PC-3 (cell line): ENCODE data around the gene ADK. TPM values are rescaled to one million over a fixed set of nuclear protein-coding genes. Genes with fewer than 3 reads are reported as not detected.

Experiments
- ATAC-seq: fragments of 200-7000 bp; cut with Tn5 transposase; 2 replicates; pipeline ENCODE4 v1.9.1; 2020; ENCODE audit warnings: mild to moderate bottlenecking, moderate library complexity
- BruUV-seq: library from RNA; stranded (reverse); fragments of 400-500 nt; replicated peaks from 2 replicates; lab custom pipeline; 2021; lab: Mats Ljungman, UMichigan
- CTCF ChIA-PET: fragments of 300-600 bp; sonication (Branson Sonifier 250); formaldehyde crosslinking; loops from one replicate; lab custom pipeline; 2022; ENCODE audit warnings: antibody characterized with exemption; lab: Charles Lee
- POLR2A ChIA-PET: fragments of 300-600 bp; sonication (Branson Sonifier 250); formaldehyde crosslinking; loops from one replicate; lab custom pipeline; 2022; ENCODE audit warnings: antibody characterized with exemption; ENCODE audit not compliant: unreplicated experiment; lab: Charles Lee
- DNase-seq: peaks from one replicate; pipeline ENCODE4 v3.0.0-alpha.2; 2015
- H2AFZ ChIP-seq: fragments of 300-600 bp; sonication (generic); 2 replicates; pipeline ENCODE4 v1.6.0; 2016; ENCODE audit warnings: antibody characterized with exemption, low read length
- H3F3A ChIP-seq: fragments of 300-600 bp; sonication (generic); one replicate; pipeline ENCODE4 v1.6.0; 2017; ENCODE audit warnings: antibody characterized with exemption, low read length, control low read depth, mild to moderate bottlenecking; ENCODE audit not compliant: unreplicated experiment
- H3K27ac ChIP-seq: fragments of 300-600 bp; sonication (generic); 2 replicates; pipeline ENCODE4 v1.5.1; 2016; ENCODE audit warnings: mild to moderate bottlenecking, low read length
- H3K27me3 ChIP-seq: fragments of 300-600 bp; sonication (generic); 2 replicates; pipeline ENCODE4 v1.6.1; 2016; ENCODE audit warnings: low read length, mixed read lengths
- H3K36me3 ChIP-seq: fragments of 300-600 bp; sonication (generic); 2 replicates; pipeline ENCODE4 v1.6.1; 2016; ENCODE audit warnings: low read depth, mixed run types, low read length, mixed read lengths
- H3K4me1 ChIP-seq: fragments of 300-600 bp; sonication (generic); 2 replicates; pipeline ENCODE4 v1.5.1; 2016; ENCODE audit warnings: low read length; ENCODE audit not compliant: insufficient read depth
- H3K4me2 ChIP-seq: fragments of 300-600 bp; sonication (generic); 2 replicates; pipeline ENCODE4 v1.6.0; 2016; ENCODE audit warnings: low read length
- H3K4me3 ChIP-seq: fragments of 300-600 bp; sonication (generic); 2 replicates; pipeline ENCODE4 v1.5.1; 2016; ENCODE audit warnings: mild to moderate bottlenecking, low read length, mixed read lengths
- H3K79me2 ChIP-seq: fragments of 300-600 bp; sonication (generic); 2 replicates; pipeline ENCODE4 v1.6.1; 2017; ENCODE audit warnings: low read length, mixed read lengths
- H3K9ac ChIP-seq: fragments of 300-600 bp; sonication (generic); 2 replicates; pipeline ENCODE4 v1.6.0; 2016; ENCODE audit warnings: mild to moderate bottlenecking, low read length
- H3K9me2 ChIP-seq: fragments of 300-600 bp; sonication (generic); replicated peaks from 2 replicates; pipeline ENCODE4 v1.6.1; 2016; ENCODE audit warnings: mixed run types, low read length, mixed read lengths
- H3K9me3 ChIP-seq: fragments of 300-600 bp; sonication (generic); 2 replicates; pipeline ENCODE4 v1.6.1; 2016; ENCODE audit warnings: low read length, mixed read lengths
- H4K20me1 ChIP-seq: fragments of 300-600 bp; sonication (generic); 2 replicates; pipeline ENCODE4 v1.6.1; 2016; ENCODE audit warnings: low read length, mixed read lengths
- EZH2 ChIP-seq: fragments of 300-600 bp; sonication (generic); IDR thresholded peaks from one replicate; pipeline ENCODE4 v1.6.1; 2017; ENCODE audit warnings: antibody characterized with exemption, mild to moderate bottlenecking, low read length; ENCODE audit not compliant: unreplicated experiment
- EZH2phosphoT487 ChIP-seq: fragments of 300-600 bp; sonication (generic); IDR thresholded peaks from 2 replicates; pipeline ENCODE4 v1.6.1; 2018; ENCODE audit warnings: mild to moderate bottlenecking, antibody characterized with exemption, low read length, borderline replicate concordance
- intact Hi-C: fragments of 100-400 bp; cut with micrococcal nuclease; formaldehyde crosslinking; loops from 2 replicates; pipeline ENCODE4 v1.9.0; 2023
- total RNA-seq: library from RNA; depleted of rRNA; stranded (reverse); fragments of >200 nt; gene quantifications from 2 replicates; pipeline ENCODE4 v1.2.3, GENCODE V29; 2014
- TF ChIP-seq, protein P1 (sequence below): fragments of 300-600 bp; sonication (generic); conservative IDR thresholded peaks from 2 replicates; pipeline ENCODE4 v1.5.1; 2017; ENCODE audit warnings: antibody characterized with exemption, low read depth, mild to moderate bottlenecking, low read length

Gene ADK
- total RNA-seq, 1 experiment from 2014 or later, result 256 TPM

DNA sequence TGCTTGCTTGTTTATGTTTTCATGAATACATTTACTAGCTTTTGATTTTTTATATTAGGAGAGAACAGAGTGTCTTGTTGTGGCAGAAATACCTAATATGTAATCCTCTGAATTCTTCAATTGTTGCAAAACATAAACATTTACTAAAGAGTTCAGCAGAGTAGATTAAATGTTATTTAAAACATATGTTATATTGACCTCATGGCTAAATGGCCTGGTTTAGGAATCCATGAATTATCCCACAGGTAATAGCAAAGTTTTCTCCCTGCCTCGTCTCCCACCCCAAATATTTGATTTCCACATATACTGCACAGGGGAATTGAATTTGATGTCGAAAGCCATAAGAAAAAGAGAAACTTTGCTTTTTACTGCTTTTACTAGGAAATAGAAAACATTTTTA is 111.8 kb downstream of the ADK start:
- no peaks in the 10 kb centered on the region for H3K27me3 ChIP-seq
- CTCF ChIA-PET, result no interaction called here
- intact Hi-C loops, result loop anchor here (5.0 kb wide), 1 partner anchor 474 kb away; no protein-coding TSS in a partner anchor
- TF ChIP-seq EZH2 (no peak), EZH2phosphoT487 (no peak)
- TF ChIP-seq, protein P1, sequence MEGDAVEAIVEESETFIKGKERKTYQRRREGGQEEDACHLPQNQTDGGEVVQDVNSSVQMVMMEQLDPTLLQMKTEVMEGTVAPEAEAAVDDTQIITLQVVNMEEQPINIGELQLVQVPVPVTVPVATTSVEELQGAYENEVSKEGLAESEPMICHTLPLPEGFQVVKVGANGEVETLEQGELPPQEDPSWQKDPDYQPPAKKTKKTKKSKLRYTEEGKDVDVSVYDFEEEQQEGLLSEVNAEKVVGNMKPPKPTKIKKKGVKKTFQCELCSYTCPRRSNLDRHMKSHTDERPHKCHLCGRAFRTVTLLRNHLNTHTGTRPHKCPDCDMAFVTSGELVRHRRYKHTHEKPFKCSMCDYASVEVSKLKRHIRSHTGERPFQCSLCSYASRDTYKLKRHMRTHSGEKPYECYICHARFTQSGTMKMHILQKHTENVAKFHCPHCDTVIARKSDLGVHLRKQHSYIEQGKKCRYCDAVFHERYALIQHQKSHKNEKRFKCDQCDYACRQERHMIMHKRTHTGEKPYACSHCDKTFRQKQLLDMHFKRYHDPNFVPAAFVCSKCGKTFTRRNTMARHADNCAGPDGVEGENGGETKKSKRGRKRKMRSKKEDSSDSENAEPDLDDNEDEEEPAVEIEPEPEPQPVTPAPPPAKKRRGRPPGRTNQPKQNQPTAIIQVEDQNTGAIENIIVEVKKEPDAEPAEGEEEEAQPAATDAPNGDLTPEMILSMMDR, result no peak
- peaks cover 9% of the 10 kb centered on the region; the same call in 1 of the 2 replicates for H3K36me3 ChIP-seq
- H3K4me3 ChIP-seq, result no peak overlapping the region
- H3K79me2 ChIP-seq, result peaks cover 58% of the 10 kb centered on the region
- no peak overlapping the region for H3K27ac ChIP-seq
- H4K20me1 ChIP-seq, result peaks cover 29% of the 10 kb centered on the region; the same call in 1 of the 2 replicates
- no peaks in the 10 kb centered on the region for H3K9me2 ChIP-seq
- no peak for ATAC-seq
- H3K9ac ChIP-seq, result no peak overlapping the region
- POLR2A ChIA-PET, result interaction anchor here (0.6 kb wide), 1 partner anchor 23 kb away, joined by 3 read pairs; no protein-coding TSS in a partner anchor
- peaks cover 6% of the 10 kb centered on the region for H3F3A ChIP-seq
- DNase-seq, result no peak
- BruUV-seq, result no TSS peak
- H3K9me3 ChIP-seq, result no peaks in the 10 kb centered on the region
- no peak overlapping the region for H3K4me2 ChIP-seq
- peaks cover 12% of the 10 kb centered on the region for H3K4me1 ChIP-seq
- no peak overlapping the region for H2AFZ ChIP-seq

DNA sequence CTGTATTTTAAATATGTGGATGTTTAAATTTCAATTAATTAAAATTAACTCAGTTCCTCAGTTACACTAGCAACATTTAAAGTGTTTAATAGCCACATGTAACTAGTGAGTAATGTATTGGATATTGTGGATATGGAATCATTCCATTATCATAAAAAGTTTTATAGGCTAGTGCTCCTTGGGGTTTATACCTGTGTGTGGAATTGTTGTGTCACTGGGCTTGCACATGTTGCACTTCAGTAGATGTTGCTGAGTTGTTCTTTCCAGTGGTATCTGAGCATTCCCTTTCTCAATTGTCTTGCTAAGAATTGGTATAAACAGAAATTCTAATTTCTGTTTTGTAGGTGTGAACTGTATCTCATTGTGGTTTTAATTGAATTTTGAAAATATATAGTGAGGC is 113.0 kb downstream of the ADK start:
- Histone ChIP-seq H3K9me2 (no peaks in the 10 kb centered on the region), H4K20me1 (peaks cover 29% of the 10 kb centered on the region; the same call in 1 of the 2 replicates), H3K9me3 (no peaks in the 10 kb centered on the region), H3K27ac (no peak overlapping the region), H3K4me3 (no peak overlapping the region), H3F3A (peaks cover 6% of the 10 kb centered on the region), H3K27me3 (no peaks in the 10 kb centered on the region), H2AFZ (no peak overlapping the region), H3K4me1 (peaks cover 12% of the 10 kb centered on the region), H3K79me2 (peaks cover 62% of the 10 kb centered on the region), H3K36me3 (peaks cover 9% of the 10 kb centered on the region; the same call in 1 of the 2 replicates), H3K9ac (no peak overlapping the region), H3K4me2 (no peak overlapping the region)
- ATAC-seq (peak; percentile 80), DNase-seq (peak; percentile 82)
- TF ChIP-seq EZH2phosphoT487 (no peak), EZH2 (no peak)
- TF ChIP-seq, protein P1, result no peak
- CTCF ChIA-PET, result no interaction called here
- no TSS peak for BruUV-seq
- intact Hi-C loops, result loop anchor here (1.0 to 5.0 kb wide), 3 partner anchors 169 to 473 kb away; no protein-coding TSS in a partner anchor
- POLR2A ChIA-PET, result no interaction called here

DNA sequence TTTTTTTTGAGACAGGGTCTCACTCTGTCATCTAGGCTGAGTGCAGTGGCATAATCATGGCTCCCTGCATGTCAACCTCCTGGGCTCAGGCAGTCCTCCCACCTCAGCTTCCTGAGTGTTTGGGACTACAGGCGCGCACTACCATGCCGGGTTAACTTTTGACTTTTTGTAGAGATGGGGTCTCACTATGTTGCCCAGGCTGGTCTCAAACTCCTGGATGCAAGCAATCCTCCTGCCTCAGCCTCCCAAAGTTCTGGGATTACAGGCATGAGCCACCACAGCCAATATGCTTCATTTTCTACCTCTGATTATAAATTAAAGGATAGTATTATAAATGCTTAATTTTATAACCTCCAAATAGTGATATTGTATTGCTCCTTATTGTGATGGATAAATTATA is 121.3 kb downstream of the ADK start:
- ATAC-seq, result no peak

More for the DNA sequence above, 121.3 kb downstream of the ADK start:
- intact Hi-C loops, result no loop called here
- peaks cover 9% of the 10 kb centered on the region for H3K36me3 ChIP-seq
- H3K27me3 ChIP-seq, result no peaks in the 10 kb centered on the region
- no peak for TF ChIP-seq EZH2
- TF ChIP-seq EZH2phosphoT487, result no peak
- TF ChIP-seq, protein P1, result no peak
- H2AFZ ChIP-seq, result no peak overlapping the region
- no peak overlapping the region for H3K27ac ChIP-seq
- H3K9me3 ChIP-seq, result no peaks in the 10 kb centered on the region
- no peak overlapping the region for H3K4me2 ChIP-seq
- ChIA-PET POLR2A (interaction anchor here (0.6 kb wide), 1 partner anchor 19 kb away, joined by 4 read pairs; no protein-coding TSS in a partner anchor), CTCF (interaction anchor here (1.1 kb wide), 1 partner anchor 749 kb away, joined by 3 read pairs; no protein-coding TSS in a partner anchor)
- no peak overlapping the region for H3K4me3 ChIP-seq
- peaks cover 78% of the 10 kb centered on the region for H3K79me2 ChIP-seq
- H4K20me1 ChIP-seq, result no peaks in the 10 kb centered on the region
- DNase-seq, result no peak
- no peak overlapping the region for H3K9ac ChIP-seq
- no peaks in the 10 kb centered on the region for H3K4me1 ChIP-seq
- H3K9me2 ChIP-seq, result no peaks in the 10 kb centered on the region
- no TSS peak for BruUV-seq
- peaks cover 6% of the 10 kb centered on the region for H3F3A ChIP-seq
